ENCODE data around the gene CAMK2B.

CAMK2B gene

GRCh38 chr7:44346063-44346462, 20.7 kb upstream of the CAMK2B start:
- Histone ChIP-seq H3K27ac (ENCODE audit: low read depth, low read length) (no peak overlapping the region), H3K4me2 (ENCODE audit: low read depth, low read length, poor library complexity, severe bottlenecking) (no peak overlapping the region), H2AFZ (ENCODE audit: low read depth, low read length, severe bottlenecking) (no peak overlapping the region), H3K9ac (ENCODE audit: low read length) (no peak overlapping the region), H3K4me3 (ENCODE audit: insufficient read depth, low read length, poor library complexity, severe bottlenecking) (no peak overlapping the region), H3F3A (ENCODE audit: insufficient read depth) (no peaks in the 10 kb centered on the region), H4K20me1 (ENCODE audit: low read depth, low read length) (no peaks in the 10 kb centered on the region), H3K36me3 (ENCODE audit: low read length) (no peaks in the 10 kb centered on the region), H3K9me3 (ENCODE audit: insufficient read depth, low read length) (no peaks in the 10 kb centered on the region), H3K79me2 (ENCODE audit: insufficient read depth, low read length) (no peaks in the 10 kb centered on the region), H3K9me2 (replicated peaks; ENCODE audit: insufficient read depth, low read length) (no peaks in the 10 kb centered on the region), H3K27me3 (ENCODE audit: low read length) (no peaks in the 10 kb centered on the region)
- TF ChIP-seq, protein P1, sequence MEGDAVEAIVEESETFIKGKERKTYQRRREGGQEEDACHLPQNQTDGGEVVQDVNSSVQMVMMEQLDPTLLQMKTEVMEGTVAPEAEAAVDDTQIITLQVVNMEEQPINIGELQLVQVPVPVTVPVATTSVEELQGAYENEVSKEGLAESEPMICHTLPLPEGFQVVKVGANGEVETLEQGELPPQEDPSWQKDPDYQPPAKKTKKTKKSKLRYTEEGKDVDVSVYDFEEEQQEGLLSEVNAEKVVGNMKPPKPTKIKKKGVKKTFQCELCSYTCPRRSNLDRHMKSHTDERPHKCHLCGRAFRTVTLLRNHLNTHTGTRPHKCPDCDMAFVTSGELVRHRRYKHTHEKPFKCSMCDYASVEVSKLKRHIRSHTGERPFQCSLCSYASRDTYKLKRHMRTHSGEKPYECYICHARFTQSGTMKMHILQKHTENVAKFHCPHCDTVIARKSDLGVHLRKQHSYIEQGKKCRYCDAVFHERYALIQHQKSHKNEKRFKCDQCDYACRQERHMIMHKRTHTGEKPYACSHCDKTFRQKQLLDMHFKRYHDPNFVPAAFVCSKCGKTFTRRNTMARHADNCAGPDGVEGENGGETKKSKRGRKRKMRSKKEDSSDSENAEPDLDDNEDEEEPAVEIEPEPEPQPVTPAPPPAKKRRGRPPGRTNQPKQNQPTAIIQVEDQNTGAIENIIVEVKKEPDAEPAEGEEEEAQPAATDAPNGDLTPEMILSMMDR (IDR thresholded peaks at IDR 0.05; ENCODE audit: insufficient read depth, low read length, poor library complexity, severe bottlenecking): no peak
- no peak for TF ChIP-seq EZH2phosphoT487 (conservative IDR thresholded peaks at IDR 0.05; ENCODE audit: low read length)

DNA sequence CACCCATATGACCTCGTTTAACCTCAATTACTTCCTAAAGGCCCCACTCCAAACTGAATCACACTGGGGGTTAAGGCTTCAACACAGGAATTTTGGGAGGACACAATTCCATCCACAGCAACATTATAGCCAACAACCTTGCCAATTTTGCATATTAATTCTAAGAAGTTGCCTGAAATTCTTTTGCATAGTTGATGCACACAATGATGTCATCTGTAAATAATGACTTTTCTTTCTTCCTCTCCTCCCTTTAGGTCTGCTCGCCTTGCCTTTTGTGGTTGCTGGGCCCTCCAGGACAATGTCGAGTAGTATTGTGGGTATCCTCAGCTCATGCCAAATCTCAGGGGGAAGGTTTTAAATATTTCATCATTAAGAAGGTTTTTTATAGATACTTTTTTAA, 16.0 kb upstream of the CAMK2B start:
- no peak overlapping the region for H2AFZ ChIP-seq (ENCODE audit: low read depth, low read length, severe bottlenecking)
- no peaks in the 10 kb centered on the region for H3K79me2 ChIP-seq (ENCODE audit: insufficient read depth, low read length)
- no peaks in the 10 kb centered on the region for H4K20me1 ChIP-seq (ENCODE audit: low read depth, low read length)
- H3K36me3 ChIP-seq (ENCODE audit: low read length): no peaks in the 10 kb centered on the region
- no peaks in the 10 kb centered on the region for H3K9me2 ChIP-seq (replicated peaks; ENCODE audit: insufficient read depth, low read length)
- 0 out of 2 replicates have a peak, but pooled peaks cover 4% of the 10 kb centered on the region for H3K9me3 ChIP-seq (ENCODE audit: insufficient read depth, low read length)
- TF ChIP-seq, protein P1 (IDR thresholded peaks at IDR 0.05; ENCODE audit: insufficient read depth, low read length, poor library complexity, severe bottlenecking): no peak
- TF ChIP-seq EZH2phosphoT487 (conservative IDR thresholded peaks at IDR 0.05; ENCODE audit: low read length): no peak
- peaks cover 14% of the 10 kb centered on the region; the same call in 1 of the 2 replicates for H3F3A ChIP-seq (ENCODE audit: insufficient read depth)
- H3K4me3 ChIP-seq (ENCODE audit: insufficient read depth, low read length, poor library complexity, severe bottlenecking): no peak overlapping the region
- no peak overlapping the region for H3K9ac ChIP-seq (ENCODE audit: low read length)
- no peaks in the 10 kb centered on the region for H3K27me3 ChIP-seq (ENCODE audit: low read length)
- H3K4me2 ChIP-seq (ENCODE audit: low read depth, low read length, poor library complexity, severe bottlenecking): no peak overlapping the region
- H3K27ac ChIP-seq (ENCODE audit: low read depth, low read length): no peak overlapping the region

GRCh38 chr7:44338600-44338999, 13.2 kb upstream of the CAMK2B start:
- Histone ChIP-seq H3K79me2 (ENCODE audit: insufficient read depth, low read length) (no peaks in the 10 kb centered on the region), H3K27ac (ENCODE audit: low read depth, low read length) (peak overlapping the region; percentile 72), H3F3A (ENCODE audit: insufficient read depth) (peaks cover 14% of the 10 kb centered on the region; the same call in 1 of the 2 replicates), H3K9me2 (replicated peaks; ENCODE audit: insufficient read depth, low read length) (no peaks in the 10 kb centered on the region), H3K9me3 (ENCODE audit: insufficient read depth, low read length) (0 out of 2 replicates have a peak, but pooled peaks cover 4% of the 10 kb centered on the region), H3K36me3 (ENCODE audit: low read length) (no peaks in the 10 kb centered on the region), H3K4me3 (ENCODE audit: insufficient read depth, low read length, poor library complexity, severe bottlenecking) (peak overlapping the region; percentile 30), H3K4me2 (ENCODE audit: low read depth, low read length, poor library complexity, severe bottlenecking) (peak overlapping the region; percentile 59), H3K9ac (ENCODE audit: low read length) (peak overlapping the region; percentile 20; the same call in 1 of the 2 replicates), H4K20me1 (ENCODE audit: low read depth, low read length) (no peaks in the 10 kb centered on the region), H2AFZ (ENCODE audit: low read depth, low read length, severe bottlenecking) (peak overlapping the region; percentile 9), H3K27me3 (ENCODE audit: low read length) (no peaks in the 10 kb centered on the region)
- TF ChIP-seq EZH2phosphoT487 (conservative IDR thresholded peaks at IDR 0.05; ENCODE audit: low read length): no peak
- TF ChIP-seq, protein P1 (IDR thresholded peaks at IDR 0.05; ENCODE audit: insufficient read depth, low read length, poor library complexity, severe bottlenecking): no peak
